OCI-LY1 (cell line): Measurements from ENCODE around the gene FAM47E.

Experiments used
- H2AFZ ChIP-seq: fragments of 200-600 bp; sonication (generic), shearing (Covaris generic); 2 replicates; pipeline ENCODE4 v1.6.0; 2014; ENCODE audit warnings: antibody characterized with exemption, mild to moderate bottlenecking, low read length
- H3F3A ChIP-seq: fragments of 200-600 bp; sonication (generic), shearing (Covaris generic); 2 replicates; pipeline ENCODE4 v1.6.0; 2014; ENCODE audit warnings: mild to moderate bottlenecking, antibody characterized with exemption, low read length, moderate library complexity; ENCODE audit not compliant: insufficient read depth
- H3K27ac ChIP-seq: fragments of 200-600 bp; sonication (generic); 2 replicates; pipeline ENCODE4 v1.5.1; 2014; ENCODE audit warnings: low read length, mixed run types, mild to moderate bottlenecking, low read depth; ENCODE audit not compliant: poor library complexity, severe bottlenecking
- H3K27me3 ChIP-seq: fragments of 200-600 bp; sonication (generic); 2 replicates; pipeline ENCODE4 v1.6.0; 2014; ENCODE audit warnings: antibody characterized with exemption, mild to moderate bottlenecking, low read length, moderate library complexity; ENCODE audit not compliant: insufficient read depth
- H3K36me3 ChIP-seq: fragments of 200-600 bp; sonication (generic); 2 replicates; pipeline ENCODE4 v1.6.1; 2014; ENCODE audit warnings: mild to moderate bottlenecking, antibody characterized with exemption, low read length, moderate library complexity, mixed read lengths; ENCODE audit not compliant: insufficient read depth
- H3K4me1 ChIP-seq: fragments of 200-600 bp; sonication (generic); 2 replicates; pipeline ENCODE4 v1.5.1; 2014; ENCODE audit warnings: mild to moderate bottlenecking, low read length, moderate library complexity; ENCODE audit not compliant: insufficient read depth, severe bottlenecking
- H3K4me2 ChIP-seq: fragments of 200-600 bp; sonication (generic), shearing (Covaris generic); 2 replicates; pipeline ENCODE4 v1.6.1; 2014; ENCODE audit warnings: low read length
- H3K4me3 ChIP-seq: fragments of 200-600 bp; sonication (generic); 2 replicates; pipeline ENCODE4 v1.5.1; 2014; ENCODE audit warnings: low read length, low read depth, mild to moderate bottlenecking, mixed read lengths; ENCODE audit not compliant: poor library complexity, severe bottlenecking
- H3K79me2 ChIP-seq: fragments of 200-600 bp; shearing (Covaris generic); 2 replicates; pipeline ENCODE4 v1.6.1; 2016; ENCODE audit warnings: mixed run types, low read length, mixed read lengths; ENCODE audit not compliant: insufficient read depth
- H3K9ac ChIP-seq: fragments of 200-600 bp; sonication (generic), shearing (Covaris generic); 2 replicates; pipeline ENCODE4 v1.6.1; 2014; ENCODE audit warnings: mild to moderate bottlenecking, low read length, mixed read lengths
- H3K9me2 ChIP-seq: fragments of 200-600 bp; sonication (generic), shearing (Covaris generic); 2 replicates; pipeline ENCODE4 v1.6.1; 2014; ENCODE audit warnings: low read depth, mild to moderate bottlenecking, low read length, mixed read lengths
- H3K9me3 ChIP-seq: fragments of 200-600 bp; shearing (Covaris generic); 2 replicates; pipeline ENCODE4 v1.6.1; 2014; ENCODE audit warnings: low read length, mixed read lengths
- H4K20me1 ChIP-seq: fragments of 200-600 bp; sonication (generic), shearing (Covaris generic); 2 replicates; pipeline ENCODE4 v1.6.0; 2016; ENCODE audit warnings: mild to moderate bottlenecking, low read length; ENCODE audit not compliant: insufficient read depth
- CTCF ChIP-seq: fragments of 200-600 bp; sonication (generic), shearing (Covaris generic); IDR thresholded peaks from 2 replicates; pipeline ENCODE4 v1.5.1; 2017; ENCODE audit warnings: mild to moderate bottlenecking, antibody characterized with exemption, low read length, moderate library complexity, mixed read lengths
- EZH2 ChIP-seq: fragments of 200-600 bp; sonication (generic), shearing (Covaris generic); IDR thresholded peaks from 2 replicates; pipeline ENCODE4 v1.8.0; 2017; ENCODE audit warnings: borderline replicate concordance, mixed run types, mild to moderate bottlenecking, antibody characterized with exemption, low read length, moderate library complexity, mixed read lengths

FAM47E gene

GRCh38 chr4:76310683-76311082, 59.2 kb downstream of the FAM47E start:
- Histone ChIP-seq H3K36me3 (no peaks in the 10 kb centered on the region), H3K4me1 (no peaks in the 10 kb centered on the region), H3K4me2 (no peak overlapping the region), H2AFZ (no peak overlapping the region), H3K27ac (no peak overlapping the region), H3K27me3 (no peaks in the 10 kb centered on the region), H3K79me2 (no peaks in the 10 kb centered on the region), H3K9me3 (no peaks in the 10 kb centered on the region), H3F3A (no peaks in the 10 kb centered on the region), H4K20me1 (no peaks in the 10 kb centered on the region), H3K9me2 (no peaks in the 10 kb centered on the region), H3K9ac (no peak overlapping the region), H3K4me3 (no peak overlapping the region)
- TF ChIP-seq CTCF (no peak), EZH2 (no peak)

GRCh38 chr4:76311896-76312331, 60.4 kb downstream of the FAM47E start:
- H3K4me1 ChIP-seq = no peaks in the 10 kb centered on the region
- no peaks in the 10 kb centered on the region for H4K20me1 ChIP-seq
- no peaks in the 10 kb centered on the region for H3K27me3 ChIP-seq
- H3K4me3 ChIP-seq = no peak overlapping the region
- H3K79me2 ChIP-seq = no peaks in the 10 kb centered on the region
- H2AFZ ChIP-seq = no peak overlapping the region
- H3K27ac ChIP-seq = no peak overlapping the region
- H3F3A ChIP-seq = no peaks in the 10 kb centered on the region
- H3K4me2 ChIP-seq = no peak overlapping the region
- TF ChIP-seq EZH2 (no peak), CTCF (no peak)
- no peaks in the 10 kb centered on the region for H3K9me2 ChIP-seq
- no peaks in the 10 kb centered on the region for H3K36me3 ChIP-seq
- no peak overlapping the region for H3K9ac ChIP-seq
- no peaks in the 10 kb centered on the region for H3K9me3 ChIP-seq

GRCh38 chr4:76312457-76312856, 60.9 kb downstream of the FAM47E start:
- Histone ChIP-seq H3K79me2 (no peaks in the 10 kb centered on the region), H3K27me3 (no peaks in the 10 kb centered on the region), H3K27ac (no peak overlapping the region), H2AFZ (no peak overlapping the region), H3K9me2 (no peaks in the 10 kb centered on the region), H3K9me3 (no peaks in the 10 kb centered on the region), H3K4me2 (no peak overlapping the region), H4K20me1 (no peaks in the 10 kb centered on the region), H3K4me1 (no peaks in the 10 kb centered on the region), H3K4me3 (no peak overlapping the region), H3F3A (no peaks in the 10 kb centered on the region), H3K9ac (no peak overlapping the region), H3K36me3 (no peaks in the 10 kb centered on the region)
- no peak for TF ChIP-seq EZH2
- TF ChIP-seq CTCF = no peak
